Measurements from ENCODE around the gene KCNC1. TPM values are rescaled to one million over a fixed set of nuclear protein-coding genes. Genes with fewer than 3 reads are reported as not detected.

The KCNC1 gene
- total RNA-seq, 4 donors from 2014 or later: not detected

DNA sequence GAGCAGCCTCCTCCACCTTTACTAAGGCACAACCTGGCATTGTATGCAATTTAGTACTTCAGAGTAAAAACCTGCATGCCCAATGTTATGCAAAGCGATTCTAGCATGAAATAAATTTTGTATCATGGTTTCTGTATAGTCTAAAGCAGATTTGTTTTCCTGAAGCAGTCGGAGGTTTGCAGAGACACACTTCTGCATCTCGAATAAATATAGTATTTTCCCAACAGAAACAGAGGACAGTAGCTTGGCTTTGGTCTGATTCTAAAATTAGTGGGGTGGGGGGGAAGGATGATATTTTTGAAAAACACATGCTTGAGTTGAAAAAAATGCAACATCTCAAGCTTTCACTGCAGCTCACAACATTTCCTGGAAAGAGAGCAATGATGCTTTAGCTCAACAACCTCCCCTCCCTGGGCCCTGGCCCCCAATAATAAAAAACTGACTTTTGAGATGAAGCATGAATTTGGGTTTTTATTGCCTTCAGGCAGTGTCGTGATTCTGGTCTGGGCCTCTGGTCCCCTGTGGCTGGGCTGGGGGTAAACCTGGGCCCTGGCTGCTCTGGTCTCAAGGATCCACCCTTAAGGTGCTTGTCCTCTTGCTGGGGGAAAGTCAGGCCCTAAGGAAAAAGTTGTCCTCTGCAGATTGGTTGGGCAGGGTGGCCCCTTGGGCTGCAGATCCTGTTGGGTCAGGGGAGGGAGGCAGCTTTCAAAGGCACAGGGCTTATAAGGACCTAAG, 48.2 kb downstream of the KCNC1 start:
- Histone ChIP-seq H3K36me3 (peaks cover 0 to 21% (median 0%) of the 10 kb centered on the region in 3 donors), H3K9me3 (no peaks in the 10 kb centered on the region), H3K27ac (no peak overlapping the region), H3K27me3 (no peaks in the 10 kb centered on the region), H3K4me3 (no peak overlapping the region), H3K4me1 (no peaks in the 10 kb centered on the region)
- DNase-seq (ENCODE audit: low spot score in 2 of 2): no peak
- 82 to 83% methylated on average over 4 of the region's 4 CpGs for WGBS, 2 donors
- TF ChIP-seq EP300 (IDR thresholded peaks at IDR 0.05) (no peak), CTCF (IDR thresholded peaks at IDR 0.05) (no peak), POLR2A (IDR thresholded peaks at IDR 0.05) (no peak)

- H3K4me3 ChIP-seq: no peak overlapping the region
- no peak for DNase-seq (ENCODE audit: low spot score in 2 of 2)
- no peak for TF ChIP-seq EP300 (IDR thresholded peaks at IDR 0.05)
- no peak for TF ChIP-seq POLR2A (IDR thresholded peaks at IDR 0.05)
- no peak for TF ChIP-seq CTCF (IDR thresholded peaks at IDR 0.05)
Measured at GRCh38 chr11:17783878-17784277, 49.3 kb downstream of the KCNC1 start.

DNA sequence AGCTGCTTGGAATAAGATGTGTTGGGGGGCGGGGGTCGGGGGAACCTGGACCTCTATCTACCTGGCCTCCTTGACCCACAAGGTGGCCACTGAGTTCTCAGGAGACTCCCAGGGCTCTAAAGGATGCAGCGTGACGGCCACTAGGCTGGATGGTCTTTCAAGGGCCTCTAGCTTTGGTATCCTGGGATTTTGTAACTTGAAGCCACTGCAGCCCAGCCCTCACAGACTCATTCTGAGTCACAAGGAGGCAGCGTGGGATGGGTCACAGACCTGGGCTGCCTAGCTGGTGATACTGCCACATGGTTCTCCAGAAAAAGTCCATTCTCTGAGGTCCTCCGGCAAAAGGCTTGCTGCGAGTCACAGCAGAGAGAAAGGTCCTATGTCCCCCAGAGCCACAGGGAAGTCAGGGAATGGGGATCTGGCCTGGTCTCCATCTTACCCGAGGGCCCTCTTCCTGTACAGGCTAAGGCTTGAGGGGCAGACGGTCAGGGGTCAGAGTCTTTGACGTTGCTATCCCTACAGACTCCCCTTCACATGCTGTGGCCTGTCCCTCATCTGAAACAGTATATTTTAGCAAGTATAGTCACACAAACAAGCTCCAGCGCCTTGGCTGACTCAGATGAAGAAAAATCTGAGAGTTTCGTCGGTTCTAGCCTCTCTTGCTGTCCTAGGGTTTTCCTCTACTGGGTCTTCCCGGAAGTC, 52.4 kb downstream of the KCNC1 start:
- DNase-seq (ENCODE audit: low spot score in 2 of 2): no peak
- H3K9me3 ChIP-seq: no peaks in the 10 kb centered on the region
- H3K4me1 ChIP-seq: no peaks in the 10 kb centered on the region
- H3K27me3 ChIP-seq: no peaks in the 10 kb centered on the region
- WGBS, 2 donors: 84 to 88% methylated on average over 14 of the region's 14 CpGs
- TF ChIP-seq EP300 (IDR thresholded peaks at IDR 0.05) (no peak), POLR2A (IDR thresholded peaks at IDR 0.05) (no peak), CTCF (IDR thresholded peaks at IDR 0.05) (no peak)
- H3K36me3 ChIP-seq: peaks cover 0 to 34% (median 0%) of the 10 kb centered on the region in 3 donors
- no peak overlapping the region for H3K27ac ChIP-seq
- H3K4me3 ChIP-seq: no peak overlapping the region

More at GRCh38 chr11:17783878-17784277, 49.3 kb downstream of the KCNC1 start:
- 77 to 95% methylated on average over 4 of the region's 4 CpGs for WGBS, 2 donors
- no peaks in the 10 kb centered on the region for H3K4me1 ChIP-seq
- no peaks in the 10 kb centered on the region for H3K27me3 ChIP-seq
- no peak overlapping the region for H3K27ac ChIP-seq
- H3K9me3 ChIP-seq: no peaks in the 10 kb centered on the region
- H3K36me3 ChIP-seq: peaks cover 0 to 32% (median 0%) of the 10 kb centered on the region in 3 donors

DNA sequence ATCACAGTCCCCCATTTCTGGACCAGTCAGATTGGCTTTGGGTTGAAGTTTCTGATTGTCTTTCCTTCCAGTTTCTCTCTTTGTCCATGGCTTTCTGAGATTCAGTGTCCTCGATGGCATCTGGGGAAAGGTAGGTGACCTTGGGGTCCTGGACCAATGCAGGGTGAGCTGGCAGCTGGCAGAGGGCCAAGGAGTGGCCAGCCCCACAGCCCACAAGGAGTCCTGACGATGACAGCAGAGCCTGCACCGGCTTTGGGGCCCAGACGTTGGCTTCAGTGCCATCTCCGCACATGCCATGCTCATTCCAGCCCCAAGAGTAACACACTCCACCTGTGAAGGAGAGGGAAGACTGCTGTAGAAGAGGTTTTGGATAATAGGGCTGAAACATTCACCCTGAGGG, 53.5 kb downstream of the KCNC1 start:
- H3K9me3 ChIP-seq: no peaks in the 10 kb centered on the region
- no peak overlapping the region for H3K27ac ChIP-seq
- no peaks in the 10 kb centered on the region for H3K27me3 ChIP-seq
- TF ChIP-seq CTCF (IDR thresholded peaks at IDR 0.05) (no peak), POLR2A (IDR thresholded peaks at IDR 0.05) (no peak), EP300 (IDR thresholded peaks at IDR 0.05) (no peak)
- no peak overlapping the region for H3K4me3 ChIP-seq
- 94% methylated on average over 5 of the region's 5 CpGs for WGBS, 2 donors
- no peaks in the 10 kb centered on the region for H3K4me1 ChIP-seq
- peaks cover 0 to 34% (median 0%) of the 10 kb centered on the region in 3 donors for H3K36me3 ChIP-seq
- no peak for DNase-seq (ENCODE audit: low spot score in 2 of 2)

GRCh38 chr11:17790453-17790852, 55.9 kb downstream of the KCNC1 start:
- Histone ChIP-seq H3K9me3 (no peaks in the 10 kb centered on the region), H3K36me3 (peaks cover 0 to 34% (median 0%) of the 10 kb centered on the region in 3 donors), H3K4me3 (no peak overlapping the region), H3K27ac (no peak overlapping the region), H3K27me3 (no peaks in the 10 kb centered on the region), H3K4me1 (no peaks in the 10 kb centered on the region)
- TF ChIP-seq POLR2A (IDR thresholded peaks at IDR 0.05) (no peak), EP300 (IDR thresholded peaks at IDR 0.05) (no peak), CTCF (IDR thresholded peaks at IDR 0.05) (no peak)
- no peak for DNase-seq (ENCODE audit: low spot score in 2 of 2)
- 67 to 88% methylated on average over 1 of the region's 1 CpG for WGBS, 2 donors

Data from tibial nerve (tissue), 4 donors.